Stimulated activated CD8-positive, alpha-beta memory T cell treated with anti-CD3 and anti-CD28 coated beads, Interleukin-12 subunit alpha, Interleukin-12 subunit beta, amount 100 ng/mL, for 24 hours (primary cell): ENCODE measurements around the gene SH2D4B.

Source experiments
- DNase-seq: peaks from one replicate; pipeline ENCODE4 v3.0.0-alpha.2; 2020; ENCODE audit errors: extremely low read depth

The SH2D4B gene

DNA sequence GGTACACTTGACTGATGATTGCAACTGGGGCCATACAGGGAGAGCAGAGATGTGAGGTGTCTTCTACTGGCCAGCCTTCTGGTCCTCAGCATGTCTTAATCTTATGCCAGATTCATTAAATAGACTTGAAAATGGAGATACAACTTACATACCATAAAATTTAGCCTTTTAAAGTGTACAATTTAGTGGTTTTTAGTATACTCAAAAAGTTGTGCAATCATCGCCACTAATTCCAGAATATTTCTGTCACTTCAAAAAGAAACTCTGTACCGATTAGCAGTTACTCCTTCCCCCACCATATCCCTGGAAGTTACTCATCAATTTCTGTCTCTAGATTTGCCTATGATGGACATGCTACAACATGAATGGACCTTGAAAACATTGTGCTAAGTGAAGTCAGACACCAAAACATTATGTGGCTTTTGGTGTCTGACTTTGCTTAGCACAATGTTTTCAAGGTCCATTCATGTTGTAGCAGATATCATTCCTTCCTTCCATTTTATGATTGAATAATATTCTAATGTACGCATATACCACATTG lies 53.0 kb downstream of the SH2D4B start:
- DNase-seq, result no peak

DNA sequence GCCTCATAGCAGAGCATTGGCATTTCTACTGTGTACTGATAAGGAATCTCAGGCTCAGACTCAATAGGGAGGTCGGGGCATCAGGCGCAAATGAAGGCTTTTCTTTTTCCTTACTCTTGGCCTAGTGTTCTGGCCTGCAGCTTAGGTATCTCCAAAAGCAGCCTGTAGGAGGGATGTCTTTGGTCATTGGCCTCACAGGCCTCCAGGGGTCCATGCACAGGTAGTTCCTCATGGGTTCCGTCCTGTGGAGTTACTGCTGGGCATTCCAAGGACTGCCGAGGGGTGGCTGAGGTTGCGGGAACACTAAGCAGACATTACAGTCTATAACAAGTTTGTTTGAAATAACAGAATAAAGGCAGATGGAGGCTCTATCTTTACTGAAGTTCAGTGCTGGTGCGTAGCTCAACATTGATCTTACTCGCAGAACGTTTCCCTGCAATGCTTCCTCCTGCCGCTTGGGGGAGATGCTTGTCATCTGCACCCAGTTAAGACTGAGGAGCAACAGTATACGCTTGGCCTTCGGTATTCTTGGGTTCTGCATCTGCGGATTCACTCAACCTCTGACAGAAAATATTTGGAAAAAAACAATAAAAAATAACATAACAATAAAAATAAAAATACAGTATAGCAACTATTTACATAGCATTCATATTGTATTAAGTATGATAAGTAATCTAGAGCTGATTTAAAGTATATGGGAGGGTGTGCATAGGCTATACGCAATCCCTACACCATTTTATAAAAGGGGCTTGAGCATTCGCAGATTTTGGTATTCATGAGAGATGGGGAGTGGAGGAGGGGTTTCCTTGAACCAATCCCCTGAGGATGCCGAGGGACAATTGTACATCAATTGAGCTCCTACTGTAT lies 58.9 kb downstream of the SH2D4B start:
- DNase-seq, result no peak

DNA sequence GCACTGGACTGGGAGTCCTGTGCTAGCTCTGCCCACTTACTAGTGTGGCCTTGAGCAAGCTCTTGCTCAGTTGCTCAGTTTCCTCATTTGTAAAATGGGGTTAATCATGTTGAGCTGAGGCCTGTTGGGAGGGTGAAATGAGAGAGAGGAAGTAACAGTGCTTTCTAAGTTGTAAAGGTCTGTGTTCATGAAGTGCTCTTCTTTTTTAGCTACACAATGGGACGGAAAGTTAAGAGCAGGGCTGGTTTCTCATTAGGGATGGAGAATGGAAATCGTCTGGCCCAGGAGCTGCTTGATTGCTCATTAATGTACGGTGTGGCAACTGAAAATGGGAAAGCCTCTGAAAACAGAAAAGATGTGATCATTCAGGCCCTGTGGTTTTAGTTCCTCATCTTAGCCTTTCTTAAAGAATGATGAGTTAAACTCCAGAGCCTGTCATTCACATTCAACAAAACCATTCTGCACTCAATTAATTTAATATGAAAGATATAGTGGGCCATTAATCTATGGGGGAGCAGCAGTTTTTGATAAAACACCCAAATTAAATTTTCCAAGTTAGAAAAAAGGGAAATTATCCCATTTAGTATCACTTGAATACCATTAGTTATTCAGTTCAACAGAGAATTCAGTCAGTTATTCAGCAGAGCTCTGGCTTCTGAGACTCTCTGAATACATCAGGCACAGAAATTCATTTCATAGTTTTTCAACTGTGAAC lies 60.5 kb downstream of the SH2D4B start:
- DNase-seq, result no peak

DNA sequence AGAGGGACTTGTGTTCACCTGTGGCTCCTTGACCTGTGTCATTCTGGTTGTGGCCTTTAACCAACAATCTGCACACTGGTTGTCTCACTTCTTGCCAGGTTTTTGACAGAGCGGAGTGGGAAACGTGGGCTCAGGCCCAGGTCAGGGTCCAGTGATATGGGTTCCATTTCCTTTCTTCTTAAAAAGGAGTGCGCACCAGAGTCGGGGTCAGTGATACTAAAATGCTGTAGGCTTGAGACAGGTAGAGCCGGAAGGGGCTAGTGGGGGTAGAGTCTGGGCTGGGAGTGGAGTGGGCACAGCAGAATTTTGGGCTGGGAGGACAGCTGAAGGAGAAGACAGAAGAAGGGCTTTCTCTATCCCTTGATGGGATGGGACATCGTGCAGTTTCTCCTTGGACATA lies 61.2 kb downstream of the SH2D4B start:
- DNase-seq, result no peak

DNA sequence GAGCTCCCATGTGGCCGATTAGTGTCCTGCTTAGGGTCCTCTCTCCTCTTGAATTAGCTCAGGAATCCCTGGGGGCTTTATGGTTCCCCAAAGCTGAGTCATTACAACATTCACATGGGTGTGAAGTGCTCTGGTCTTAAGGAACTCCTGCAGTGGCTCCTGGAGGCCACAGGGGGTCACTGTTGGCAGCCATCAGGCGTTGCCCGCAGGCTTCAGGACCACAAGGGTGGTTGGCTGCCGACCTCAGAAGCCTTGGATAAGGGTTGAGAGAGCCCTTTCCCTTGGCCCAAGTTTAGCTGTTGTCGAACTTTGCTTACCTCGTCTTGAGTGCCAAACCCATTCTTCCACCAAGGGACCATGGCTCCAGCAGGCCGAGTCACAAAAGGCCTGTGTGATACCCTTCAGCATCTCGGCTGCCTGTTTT lies 61.7 kb downstream of the SH2D4B start:
- DNase-seq, result no peak

DNA sequence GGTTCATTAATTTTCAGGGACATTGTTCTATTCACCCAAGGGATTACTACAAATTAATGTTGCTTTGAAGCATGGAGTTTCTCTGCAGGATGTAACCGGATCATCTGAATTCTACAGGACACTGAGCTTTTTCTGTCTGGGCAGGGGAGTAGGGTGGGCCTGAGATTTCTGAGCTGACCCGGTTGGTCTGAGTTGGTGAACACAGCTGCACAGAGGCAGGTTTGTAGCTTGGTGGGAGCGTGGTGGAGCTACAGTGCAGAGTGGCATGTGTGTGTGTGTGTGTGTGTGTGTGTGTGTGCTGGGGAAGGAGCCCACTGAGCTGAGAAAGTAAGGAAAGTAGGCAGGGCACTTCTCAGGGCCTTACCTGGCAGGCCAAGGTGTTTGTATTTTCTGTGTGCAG lies 62.6 kb downstream of the SH2D4B start:
- no peak for DNase-seq

DNA sequence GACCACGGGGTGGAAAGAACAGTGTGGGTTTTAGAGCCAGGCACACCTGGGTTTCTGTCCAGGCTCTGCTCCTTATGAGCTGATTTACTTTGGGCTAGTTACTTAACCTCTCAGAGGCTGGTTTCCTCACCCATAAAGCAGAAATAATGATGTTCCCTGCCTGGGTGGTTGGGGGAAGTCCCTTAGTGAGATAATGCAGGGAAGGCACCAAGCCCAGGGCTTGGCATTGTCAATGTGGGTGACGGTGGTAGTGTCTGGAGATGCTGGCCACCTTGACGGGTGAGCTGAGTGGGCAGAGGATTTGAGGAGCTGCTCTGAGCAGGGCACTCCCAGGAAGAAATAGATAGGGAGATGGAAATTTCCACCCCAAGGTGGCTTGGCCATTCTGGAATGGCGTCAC lies 65.2 kb downstream of the SH2D4B start:
- no peak for DNase-seq

DNA sequence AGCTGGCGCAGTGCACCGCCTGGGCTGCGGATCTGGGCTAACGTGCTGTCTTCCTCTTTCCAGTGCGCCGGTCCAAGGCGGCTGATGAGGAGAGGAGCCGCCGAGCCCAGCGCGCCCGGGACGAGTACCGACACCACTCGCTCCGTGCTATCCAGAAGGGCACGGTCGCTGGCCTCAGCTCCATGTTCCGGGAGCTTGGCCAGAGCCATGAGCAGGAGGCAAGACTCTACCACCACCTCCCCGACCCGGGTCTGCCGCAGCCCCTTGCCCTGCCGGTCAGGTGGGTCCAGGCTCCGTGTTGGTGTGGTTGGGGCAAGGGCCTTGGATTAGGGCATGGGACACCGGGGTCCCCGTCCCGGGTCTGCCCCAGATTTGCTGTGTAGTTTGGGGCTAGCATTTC lies 65.8 kb downstream of the SH2D4B start:
- DNase-seq, result no peak

DNA sequence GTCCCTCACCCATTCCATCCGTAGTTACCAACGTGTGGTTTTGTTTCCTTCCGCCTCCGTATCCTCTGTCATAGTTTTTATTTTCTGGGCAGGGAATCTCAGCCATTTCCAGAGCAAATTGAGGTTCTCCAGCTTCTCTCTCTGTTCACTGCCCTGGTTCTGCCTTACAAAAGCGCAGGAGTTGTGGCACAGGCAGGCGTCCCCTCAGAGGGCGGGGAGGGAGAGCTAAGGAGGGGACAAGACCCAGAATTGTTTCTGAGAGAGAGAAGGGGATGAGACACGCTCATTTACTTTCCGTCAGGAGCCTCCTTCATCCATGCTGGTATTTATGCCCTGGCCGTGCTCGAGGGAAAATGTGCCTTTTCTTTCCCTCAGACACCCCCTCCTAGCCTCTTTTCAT lies 71.0 kb downstream of the SH2D4B start:
- DNase-seq, result no peak

DNA sequence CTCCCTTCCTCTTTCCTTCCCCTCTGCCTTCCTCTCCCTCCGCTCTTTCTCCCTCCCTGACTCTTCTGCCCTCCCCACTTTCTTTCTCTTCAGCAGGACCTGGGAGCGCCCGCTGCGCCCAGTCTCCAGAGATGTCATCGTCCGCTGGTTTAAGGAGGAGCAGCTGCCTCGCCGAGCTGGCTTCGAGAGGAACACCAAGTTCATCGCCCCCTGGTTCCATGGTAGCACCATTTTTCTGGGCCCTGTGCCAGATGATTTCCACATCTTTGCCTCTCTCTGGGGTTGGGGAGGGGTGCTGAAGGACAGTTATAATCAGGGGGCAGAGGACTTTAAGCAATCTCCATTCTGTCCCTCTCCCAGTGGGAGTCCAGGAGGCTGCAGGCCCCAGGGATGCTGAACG lies 71.6 kb downstream of the SH2D4B start:
- DNase-seq, result no peak

DNA sequence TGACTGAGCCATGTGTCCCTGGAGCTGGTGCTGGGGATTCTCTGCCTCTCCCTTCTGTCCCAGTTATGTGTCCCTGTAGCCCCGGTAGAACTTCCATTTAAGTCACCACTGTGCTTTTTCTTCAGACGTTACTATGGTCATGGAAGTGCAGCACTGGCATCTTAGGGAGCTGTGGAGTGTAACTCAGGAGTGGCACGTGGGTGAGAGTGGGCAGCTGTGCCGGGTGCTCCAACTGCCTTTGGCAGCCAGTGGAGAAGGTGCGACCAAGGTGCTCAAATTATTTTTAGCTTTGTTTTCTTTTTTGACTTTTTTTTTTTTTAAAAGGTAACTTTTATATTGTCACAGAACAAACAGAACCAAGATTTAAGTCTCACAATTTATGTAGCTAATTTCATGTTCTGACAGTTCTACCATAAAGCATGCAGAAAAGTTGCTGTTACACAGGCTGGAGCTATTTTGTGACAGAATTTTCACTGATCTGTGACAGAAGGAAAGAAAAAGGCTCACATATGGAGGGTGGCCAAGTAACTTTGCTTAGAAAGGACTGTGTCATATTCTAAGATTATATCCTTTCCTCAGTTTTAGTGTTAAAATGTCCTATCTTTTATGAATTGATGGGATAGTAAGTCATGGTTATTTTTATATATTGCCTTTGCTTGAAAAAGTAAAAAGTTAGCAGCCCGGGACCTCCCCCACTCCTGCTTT lies 73.9 kb downstream of the SH2D4B start:
- DNase-seq, result no peak

DNA sequence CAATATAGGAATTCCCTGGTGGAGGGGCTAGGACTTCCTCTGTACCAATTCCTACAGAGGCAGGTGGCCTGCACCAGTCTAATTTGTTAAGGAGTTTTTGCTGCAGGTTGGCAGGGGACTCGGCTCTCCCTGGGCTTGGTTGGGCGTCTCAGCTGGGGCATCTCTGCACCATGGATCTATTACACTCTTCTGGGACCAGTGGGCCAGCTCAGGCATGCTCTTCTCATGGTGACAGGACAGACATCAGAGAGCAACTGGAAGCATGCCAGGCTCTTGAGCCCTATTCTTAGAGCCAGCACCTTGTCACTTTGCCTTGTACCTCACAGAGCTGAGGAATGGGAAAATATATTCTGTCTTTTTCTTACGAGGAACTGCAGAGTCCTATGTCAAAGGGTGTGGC lies 74.6 kb downstream of the SH2D4B start:
- no peak for DNase-seq

DNA sequence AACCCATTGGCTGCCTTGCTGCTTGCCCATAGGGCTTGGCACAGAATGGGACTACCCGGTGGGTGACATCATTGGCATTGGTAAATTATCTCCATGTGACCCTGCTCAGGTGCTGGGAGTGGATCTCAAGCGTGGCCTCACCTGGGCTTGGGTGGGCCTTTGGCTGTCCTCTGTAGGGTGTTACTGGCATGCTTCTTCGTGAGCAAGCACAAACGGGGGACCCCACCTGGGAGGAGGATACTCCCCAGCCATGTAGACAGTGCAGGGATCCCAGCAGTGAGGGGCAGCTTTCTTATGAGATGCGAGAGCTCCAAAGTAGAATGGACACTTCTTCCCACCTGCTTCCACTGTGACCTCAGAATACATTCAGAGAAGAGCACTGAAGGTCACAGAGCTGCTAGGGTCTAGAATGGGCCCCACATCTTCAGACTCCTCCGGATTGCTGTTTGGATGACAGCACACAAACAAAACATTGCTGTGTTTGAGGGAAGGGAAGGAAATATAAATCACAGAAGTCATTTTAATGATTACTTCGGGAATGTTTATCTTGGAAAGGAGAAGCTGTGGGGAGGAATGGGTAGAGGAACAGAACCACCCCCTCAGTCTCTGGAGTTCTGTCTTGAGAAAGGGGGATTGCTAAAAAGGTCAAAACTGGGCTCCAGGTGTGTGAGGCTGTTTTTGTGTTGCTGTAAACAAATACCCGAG lies 75.9 kb downstream of the SH2D4B start:
- DNase-seq, result no peak

DNA sequence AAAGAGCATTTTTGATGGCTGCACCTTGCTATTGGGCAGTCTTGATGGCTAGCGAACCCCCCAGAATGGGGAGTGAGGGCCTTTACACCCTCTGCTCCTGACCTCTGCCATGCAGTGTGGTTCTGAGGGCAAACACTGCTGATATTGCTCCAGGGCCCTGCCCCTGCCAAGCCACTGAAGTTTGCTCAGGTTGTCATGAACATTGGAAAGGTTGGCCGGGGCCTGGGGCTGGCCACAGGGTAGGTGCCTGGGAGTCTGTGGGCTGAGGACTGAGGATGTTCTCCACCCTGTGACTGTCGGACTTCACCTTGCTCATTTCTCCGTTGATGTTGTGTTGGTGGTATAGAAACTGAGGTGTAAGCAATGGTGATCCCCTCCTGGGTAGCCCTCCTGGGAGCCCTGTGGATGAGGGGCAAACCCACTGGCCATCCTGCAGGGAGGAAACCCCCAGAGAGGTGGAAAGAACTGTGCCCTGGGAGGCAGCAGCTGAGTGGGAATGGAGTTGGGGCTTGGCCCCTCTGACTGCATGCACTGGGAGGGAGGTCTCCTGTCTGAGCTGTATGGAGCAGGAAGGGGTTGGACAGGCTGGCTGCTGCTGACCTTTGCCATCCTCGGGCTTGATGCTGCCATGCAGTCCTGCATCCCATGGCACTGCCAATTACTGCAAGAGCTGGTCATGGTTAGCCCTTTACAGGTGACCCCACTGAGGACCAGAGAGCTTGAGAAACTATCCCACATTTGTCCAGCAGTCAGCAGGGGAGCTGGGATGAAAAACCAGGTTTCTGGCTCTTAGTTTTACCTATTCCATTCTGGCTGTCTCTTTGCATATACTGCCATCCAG lies 77.1 kb downstream of the SH2D4B start:
- DNase-seq, result no peak

DNA sequence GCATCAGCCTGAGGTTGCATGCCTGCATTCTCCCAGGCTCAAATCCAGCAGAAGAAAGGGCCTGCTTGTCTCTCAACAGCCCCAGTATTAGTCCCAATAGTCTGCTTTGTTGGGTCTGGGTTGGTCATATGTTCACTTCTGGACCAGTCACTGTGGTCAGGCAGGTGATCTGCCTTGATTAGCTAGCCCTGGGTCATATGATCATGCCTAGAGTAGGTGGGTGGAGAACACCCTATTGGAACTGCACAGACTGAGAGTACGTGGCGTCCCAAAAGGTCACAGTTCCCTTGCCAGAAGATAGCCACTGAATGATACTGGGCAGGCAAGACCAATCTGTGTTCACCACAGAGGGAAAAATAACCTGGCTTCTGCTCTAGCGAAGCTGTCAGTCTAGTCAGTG lies 80.1 kb downstream of the SH2D4B start:
- no peak for DNase-seq

DNA sequence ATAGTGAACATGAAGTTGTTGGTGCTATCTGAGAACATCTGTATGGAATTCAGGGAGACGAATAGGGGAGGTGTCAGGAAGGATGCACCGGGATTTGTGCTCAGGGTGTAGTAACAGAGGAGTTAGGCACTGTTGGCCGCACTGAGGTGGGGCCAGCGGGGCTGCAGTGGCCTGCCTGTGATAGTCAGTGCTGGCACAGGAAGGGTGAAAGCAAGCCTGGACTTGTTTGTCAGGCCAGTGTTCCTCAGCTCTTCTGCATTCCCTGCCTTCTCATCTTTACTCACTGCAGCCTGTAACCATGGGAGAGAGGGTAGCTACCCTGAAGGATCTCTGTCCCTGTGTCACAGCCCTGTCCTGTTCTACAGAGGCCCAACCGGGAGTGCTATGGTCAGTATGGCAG lies 81.3 kb downstream of the SH2D4B start:
- DNase-seq, result no peak

DNA sequence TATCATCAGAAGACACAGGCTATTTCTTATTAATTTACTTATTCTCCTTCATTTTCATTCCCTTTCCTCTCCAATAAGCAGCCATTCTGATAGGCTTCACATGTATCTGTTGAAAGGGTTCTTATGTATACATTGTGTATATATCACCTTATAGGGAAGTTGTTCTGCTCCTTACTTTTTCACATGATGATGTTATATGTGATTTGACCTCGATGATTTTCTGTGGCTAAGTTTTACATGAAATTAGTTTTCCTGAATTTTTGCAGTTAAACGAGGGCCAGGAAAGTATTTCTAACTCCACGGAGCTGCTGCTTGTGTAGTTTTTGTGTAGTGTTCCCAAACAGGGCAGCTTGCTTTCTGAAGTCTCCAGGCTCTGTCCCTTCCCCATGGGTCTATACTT lies 84.5 kb downstream of the SH2D4B start:
- DNase-seq, result no peak

DNA sequence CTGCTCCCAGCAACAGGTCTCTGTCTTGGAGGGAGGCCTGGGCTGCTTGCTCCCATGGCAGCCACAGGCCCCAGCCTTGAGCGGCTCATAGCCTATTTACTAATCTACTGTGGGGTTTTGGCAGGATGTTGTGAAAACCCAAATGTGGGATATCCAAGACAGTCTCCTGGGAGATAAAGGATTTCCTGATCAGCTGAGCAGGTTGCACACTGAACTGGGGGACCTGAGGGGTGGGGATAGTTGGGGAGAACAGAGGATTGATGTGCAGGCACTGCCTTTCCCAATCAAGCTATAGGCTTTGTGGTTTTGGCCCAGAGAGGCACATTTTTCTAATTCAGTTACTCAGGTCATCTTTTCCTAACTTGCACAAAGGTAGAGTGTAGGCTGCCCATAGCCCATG lies 92.6 kb downstream of the SH2D4B start:
- DNase-seq, result no peak

DNA sequence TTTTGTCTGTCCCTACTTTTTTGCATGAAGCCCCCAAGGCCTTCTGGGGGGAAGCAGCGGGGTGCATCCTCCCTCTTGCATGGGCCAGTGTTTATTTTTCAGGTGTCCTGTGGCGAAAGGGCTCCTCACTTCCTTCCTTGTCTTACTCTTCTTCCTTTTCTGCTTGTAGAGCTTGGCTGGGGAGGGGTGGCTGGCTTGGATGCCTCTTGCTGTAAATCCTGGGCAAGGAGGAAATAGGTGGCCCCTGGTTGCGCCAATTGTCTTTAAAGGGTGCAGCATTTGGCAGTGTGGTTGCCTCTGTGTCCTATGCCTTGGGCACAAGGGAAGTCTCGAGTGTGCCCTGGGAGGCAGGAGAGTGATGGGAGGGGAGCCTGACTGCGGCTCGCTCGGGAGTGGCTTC lies 95.0 kb downstream of the SH2D4B start:
- DNase-seq, result no peak

DNA sequence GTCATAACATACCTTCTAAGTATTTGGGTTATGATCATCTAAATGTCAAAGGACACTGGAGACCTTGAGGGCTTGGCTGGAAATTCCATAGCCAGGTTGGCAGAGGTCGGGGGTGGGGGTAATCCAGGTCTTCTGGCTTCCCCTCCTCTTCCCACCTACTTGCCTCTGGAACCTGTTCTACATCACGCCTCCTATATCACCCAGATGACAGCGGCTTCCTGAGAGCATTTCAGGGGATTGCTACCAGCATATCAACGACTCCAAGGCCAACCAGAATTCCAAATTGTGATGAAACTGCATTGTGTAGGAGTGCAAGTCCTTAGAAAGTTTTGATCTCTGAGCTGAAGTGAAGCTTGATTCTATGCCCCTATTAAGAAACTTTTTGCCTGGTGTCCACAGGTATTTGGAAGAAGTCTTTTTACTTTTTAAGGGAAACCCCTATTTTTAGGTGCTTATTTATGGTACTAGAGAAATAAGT lies 95.7 kb downstream of the SH2D4B start:
- no peak for DNase-seq

DNA sequence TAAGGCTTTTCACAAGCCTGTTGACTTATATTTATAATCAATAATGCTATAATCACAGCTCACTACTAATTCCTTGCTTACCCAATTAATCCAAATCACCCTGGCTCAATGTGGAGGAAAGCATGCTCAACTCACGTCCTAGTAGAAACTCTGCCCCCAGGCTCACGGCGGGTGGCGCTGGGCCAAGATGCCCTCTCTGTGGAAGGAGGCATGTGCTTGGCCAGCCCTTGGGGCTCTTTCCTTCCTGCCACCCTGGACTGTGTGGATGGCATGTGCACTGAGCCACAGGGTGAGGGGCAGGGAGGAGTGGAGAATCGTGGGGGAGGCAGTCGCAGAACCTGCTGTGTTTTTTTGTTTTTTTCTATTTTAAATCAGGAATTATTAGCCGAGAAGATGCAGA lies 96.2 kb downstream of the SH2D4B start:
- no peak for DNase-seq
